Activated T-helper 17 cell treated with anti-CD3 and anti-CD28 coated beads, Interleukin-2, amount 50 U/mL, for 72 hours (primary cell): ENCODE results near the gene KNTC1. TPM values are rescaled to one million over a fixed set of nuclear protein-coding genes. Genes with fewer than 3 reads are reported as not detected.

ENCODE experiments used
- total RNA-seq, 2 donors: library from RNA; stranded (reverse); gene quantifications; one replicate each; pipeline ENCODE4 v1.2.3, GENCODE V29; 2022

Gene KNTC1
- total RNA-seq, 2 donors from 2014 or later: 128 to 148 TPM

Other genes with a start within 250 kb of the KNTC1 start
- 10 to 100 TPM; 61.0 to 86.1 TPM for gene CLIP1, start 104.6 kb upstream of the KNTC1 start, total RNA-seq
- gene ZCCHC8, start 26.3 kb upstream of the KNTC1 start, total RNA-seq: 10 to 100 TPM; 33.6 to 37.0 TPM
- 100 to 1,000 TPM; 103 to 110 TPM for gene RSRC2, start 313 bp upstream of the KNTC1 start, total RNA-seq
- not detected for gene HCAR2, start 176.1 kb downstream of the KNTC1 start, total RNA-seq
- gene HCAR3, start 189.6 kb downstream of the KNTC1 start, total RNA-seq: not detected
- gene HCAR1, start 203.6 kb downstream of the KNTC1 start, total RNA-seq: under 1 TPM in 1 of 2 donors, not detected in 1; 0.64 TPM
- gene DENR, start 225.6 kb downstream of the KNTC1 start, total RNA-seq: 10 to 100 TPM; 65.3 to 78.9 TPM
- 1 to 10 TPM; 1.0 to 3.8 TPM for gene CCDC62, start 247.3 kb downstream of the KNTC1 start, total RNA-seq